ENCODE results near the gene CEACAM1. TPM values are rescaled to one million over a fixed set of nuclear protein-coding genes. Genes with fewer than 3 reads are reported as not detected.

Gene CEACAM1
- total and polyA plus RNA-seq, 2 of the 13 experiments (the other 11 are each of a cell fraction or from before 2014, with no cell fraction given): 13.5 to 332 TPM

GRCh38 chr19:42540071-42540553, 11.8 kb upstream of the CEACAM1 start:
- H3K27ac ChIP-seq (ENCODE audit: extremely low read length, insufficient read depth, low read length): no peak overlapping the region
- no peak overlapping the region for H3K4me3 ChIP-seq (replicated peaks in 1 of 3; ENCODE audit: insufficient read depth in 1 of 3, low read depth in 2 of 3, low read length in 3 of 3)
- H3K9ac ChIP-seq (ENCODE audit: insufficient read depth, low read depth, low read length): no peak overlapping the region
- H3K4me2 ChIP-seq (ENCODE audit: low read depth, low read length): peak overlapping the region; percentile 45; the same call in 1 of the 2 replicates
- H3K9me3 ChIP-seq (ENCODE audit: low read length): no peaks in the 10 kb centered on the region
- no peaks in the 10 kb centered on the region for H3K27me3 ChIP-seq (ENCODE audit: control insufficient read depth in 1 of 2, insufficient read depth in 2 of 2, low read length in 2 of 2)
- H2AFZ ChIP-seq (ENCODE audit: low read length): no peak overlapping the region
- ATAC-seq (peak; percentile 29), DNase-seq (ENCODE audit: low spot score) (no peak), FAIRE-seq (no peak)
- no peaks in the 10 kb centered on the region for H4K20me1 ChIP-seq (ENCODE audit: insufficient read depth, low read length)
- ChIA-PET CTCF (ENCODE audit: low intra/inter-chr PET ratio, low total read pairs) (interaction anchor here (1.0 to 3.5 kb wide), 2 partner anchors 89 to 102 kb away, joined by 3 to 18 read pairs; no protein-coding TSS in a partner anchor), POLR2A (interaction anchor here (1.7 to 3.0 kb wide), 2 partner anchors 11 to 90 kb away, joined by 4 to 17 read pairs; partner anchors contain the start of gene CEACAM1)
- WGBS (ENCODE audit: low lambda C conversion rate): 42% methylated on average over 7 of the region's 8 CpGs
- no peaks in the 10 kb centered on the region for H3K36me3 ChIP-seq (replicated peaks in 1 of 2; ENCODE audit: control insufficient read depth in 1 of 2, insufficient read depth in 2 of 2, low read length in 2 of 2)
- H3K4me1 ChIP-seq (ENCODE audit: insufficient read depth, low read length): peaks cover 62% of the 10 kb centered on the region
- BruUV-seq (replicated peaks): no TSS peak
- no peaks in the 10 kb centered on the region for H3K79me2 ChIP-seq (ENCODE audit: insufficient read depth, low read length)
- intact Hi-C loops (cut with micrococcal nuclease; ENCODE audit: unreplicated experiment) (no loop called here), in situ Hi-C loops (cut with HindIII; ENCODE audit: extremely low pct_ligation_motif_present, low pct_unique_long_range_greater_than_20kb) (no loop called here)
- TF ChIP-seq NR2F6 (IDR thresholded peaks at IDR 0.05) (no peak), NR2F6 (CRISPR knock-in tag; IDR thresholded peaks at IDR 0.05) (no peak), REST (IDR thresholded peaks at IDR 0.05; ENCODE audit: borderline replicate concordance in 1 of 2, low read depth in 1 of 2, low read length in 2 of 2) (no peak), ZNF317 (CRISPR knock-in tag; IDR thresholded peaks at IDR 0.05) (no peak), RELA (CRISPR knock-in tag; IDR thresholded peaks at IDR 0.05) (no peak), ZNF557 (CRISPR knock-in tag; IDR thresholded peaks at IDR 0.05) (no peak), ZNF281 (CRISPR knock-in tag; IDR thresholded peaks at IDR 0.05; ENCODE audit: borderline replicate concordance) (peak; percentile 82), ZNF788 (CRISPR knock-in tag; IDR thresholded peaks at IDR 0.05; ENCODE audit: borderline replicate concordance) (no peak), TFAP4 (IDR thresholded peaks at IDR 0.05; ENCODE audit: borderline replicate concordance, low read depth) (peak; percentile 31; the same call in 1 of the 2 replicates), RFX1 (IDR thresholded peaks at IDR 0.05) (peak; percentile 10; the same call in 1 of the 2 replicates), AFF4 (CRISPR knock-in tag; IDR thresholded peaks at IDR 0.05) (no peak), SAFB2 (CRISPR knock-in tag; IDR thresholded peaks at IDR 0.05; ENCODE audit: borderline replicate concordance, low read depth) (no peak), ARHGAP35 (CRISPR knock-in tag; IDR thresholded peaks at IDR 0.05; ENCODE audit: borderline replicate concordance) (no peak), ZNF354B (CRISPR knock-in tag; IDR thresholded peaks at IDR 0.05) (no peak)

All from HepG2 (cell line).